ENCODE measurements around the gene SIRPG. TPM values are rescaled to one million over a fixed set of nuclear protein-coding genes. Genes with fewer than 3 reads are reported as not detected.

The SIRPG gene
- total RNA-seq, 1 donor from 2014 or later: not detected

- no peak for DNase-seq (ENCODE audit: extremely low spot score, unreplicated experiment)
- H3K36me3 Mint-ChIP-seq (ENCODE audit: unreplicated experiment): no peaks in the 10 kb centered on the region
- no peak overlapping the region for H3K4me3 Mint-ChIP-seq (ENCODE audit: unreplicated experiment)
- no peaks in the 10 kb centered on the region for H3K9me3 Mint-ChIP-seq (ENCODE audit: unreplicated experiment)
- H3K27ac Mint-ChIP-seq (ENCODE audit: unreplicated experiment): no peak overlapping the region
- TF ChIP-seq CTCF (IDR thresholded peaks at IDR 0.05): no peak
- H3K4me1 Mint-ChIP-seq (ENCODE audit: unreplicated experiment): no peaks in the 10 kb centered on the region
- H3K27me3 Mint-ChIP-seq (ENCODE audit: unreplicated experiment): no peaks in the 10 kb centered on the region
Observed at GRCh38 chr20:1631309-1632151, 26.0 kb downstream of the SIRPG start.

- no peak for TF ChIP-seq CTCF (IDR thresholded peaks at IDR 0.05)
- Mint-ChIP-seq H3K4me3 (ENCODE audit: unreplicated experiment) (no peak overlapping the region), H3K4me1 (ENCODE audit: unreplicated experiment) (no peaks in the 10 kb centered on the region), H3K9me3 (ENCODE audit: unreplicated experiment) (no peaks in the 10 kb centered on the region), H3K27me3 (ENCODE audit: unreplicated experiment) (peaks cover 3% of the 10 kb centered on the region), H3K27ac (ENCODE audit: unreplicated experiment) (no peak overlapping the region), H3K36me3 (ENCODE audit: unreplicated experiment) (no peaks in the 10 kb centered on the region)
- no peak for DNase-seq (ENCODE audit: extremely low spot score, unreplicated experiment)
Observed at GRCh38 chr20:1630186-1630585, 27.4 kb downstream of the SIRPG start.

- H3K27me3 Mint-ChIP-seq (ENCODE audit: unreplicated experiment): peaks cover 3% of the 10 kb centered on the region
- H3K27ac Mint-ChIP-seq (ENCODE audit: unreplicated experiment): no peak overlapping the region
- no peaks in the 10 kb centered on the region for H3K4me1 Mint-ChIP-seq (ENCODE audit: unreplicated experiment)
- H3K4me3 Mint-ChIP-seq (ENCODE audit: unreplicated experiment): no peak overlapping the region
- no peak for DNase-seq (ENCODE audit: extremely low spot score, unreplicated experiment)
- TF ChIP-seq CTCF (IDR thresholded peaks at IDR 0.05): no peak
- H3K9me3 Mint-ChIP-seq (ENCODE audit: unreplicated experiment): no peaks in the 10 kb centered on the region
- H3K36me3 Mint-ChIP-seq (ENCODE audit: unreplicated experiment): no peaks in the 10 kb centered on the region
Observed at GRCh38 chr20:1629321-1629720, 28.3 kb downstream of the SIRPG start.

GRCh38 chr20:1628621-1629020 lies 29.0 kb downstream of the SIRPG start:
- no peak for TF ChIP-seq CTCF (IDR thresholded peaks at IDR 0.05)
- Mint-ChIP-seq H3K9me3 (ENCODE audit: unreplicated experiment) (no peaks in the 10 kb centered on the region), H3K27ac (ENCODE audit: unreplicated experiment) (no peak overlapping the region), H3K4me3 (ENCODE audit: unreplicated experiment) (no peak overlapping the region), H3K36me3 (ENCODE audit: unreplicated experiment) (no peaks in the 10 kb centered on the region), H3K27me3 (ENCODE audit: unreplicated experiment) (peaks cover 3% of the 10 kb centered on the region), H3K4me1 (ENCODE audit: unreplicated experiment) (no peaks in the 10 kb centered on the region)
- DNase-seq (ENCODE audit: extremely low spot score, unreplicated experiment): no peak

GRCh38 chr20:1627200-1627550 lies 30.4 kb downstream of the SIRPG start:
- H3K9me3 Mint-ChIP-seq (ENCODE audit: unreplicated experiment): no peaks in the 10 kb centered on the region
- H3K27ac Mint-ChIP-seq (ENCODE audit: unreplicated experiment): no peak overlapping the region
- peaks cover 3% of the 10 kb centered on the region for H3K27me3 Mint-ChIP-seq (ENCODE audit: unreplicated experiment)
- no peak for DNase-seq (ENCODE audit: extremely low spot score, unreplicated experiment)
- no peaks in the 10 kb centered on the region for H3K36me3 Mint-ChIP-seq (ENCODE audit: unreplicated experiment)
- TF ChIP-seq CTCF (IDR thresholded peaks at IDR 0.05): no peak
- H3K4me3 Mint-ChIP-seq (ENCODE audit: unreplicated experiment): no peak overlapping the region
- H3K4me1 Mint-ChIP-seq (ENCODE audit: unreplicated experiment): no peaks in the 10 kb centered on the region

Data from osteocyte (in vitro differentiated cells).